ENCODE measurements around the gene SLC18B1. TPM values are rescaled to one million over a fixed set of nuclear protein-coding genes. Genes with fewer than 3 reads are reported as not detected.

The SLC18B1 gene
- total and polyA plus RNA-seq, 2 of the 13 experiments (the other 11 are each of a cell fraction or from before 2014, with no cell fraction given), result 11.4 to 13.8 TPM

DNA sequence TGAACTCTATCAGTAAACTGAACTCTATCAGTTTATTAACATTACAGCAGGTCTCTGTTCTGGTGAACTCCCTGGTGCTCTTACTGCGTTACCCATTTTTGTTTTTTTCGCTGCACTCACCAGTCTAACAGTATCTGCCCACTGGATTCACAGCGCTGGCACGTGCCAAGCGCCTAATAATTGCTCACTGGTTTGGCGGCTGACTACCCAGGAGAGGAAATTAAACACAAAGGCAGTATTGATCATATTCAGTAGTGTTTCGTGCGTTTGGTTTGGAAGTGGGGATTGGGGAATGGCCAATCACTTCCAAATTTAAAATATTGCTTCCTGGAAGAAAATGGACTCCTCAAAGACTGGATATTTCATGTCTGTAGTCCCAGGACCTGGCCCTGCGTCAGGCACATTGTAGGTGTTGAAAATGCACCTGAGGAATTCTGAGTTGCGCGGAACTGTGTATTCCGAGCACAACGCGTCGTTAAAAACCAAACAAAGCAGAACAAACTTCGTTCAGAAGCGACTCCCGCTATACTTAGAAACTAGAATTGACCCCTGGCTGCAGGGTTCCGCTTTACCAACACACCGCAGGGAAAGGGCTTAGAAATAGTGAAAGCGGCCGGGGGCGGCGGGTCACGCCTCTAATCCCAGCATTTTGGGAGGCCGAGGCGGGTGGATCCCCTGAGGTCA lies 14.9 kb upstream of the SLC18B1 start (continued):
- TF ChIP-seq NFE2L2 (IDR thresholded peaks at IDR 0.05; ENCODE audit: low read length) (no peak), HIVEP1 (CRISPR knock-in tag; IDR thresholded peaks at IDR 0.05) (no peak), FIP1L1 (IDR thresholded peaks at IDR 0.05; ENCODE audit: borderline replicate concordance, insufficient read depth, low read depth, low read length) (no peak), ZNF614 (CRISPR knock-in tag; IDR thresholded peaks at IDR 0.05; ENCODE audit: borderline replicate concordance) (peak; percentile 29; the same call in 1 of the 2 replicates), TOE1 (CRISPR knock-in tag; IDR thresholded peaks at IDR 0.05) (no peak), FOSL1 (CRISPR knock-in tag; IDR thresholded peaks at IDR 0.05; ENCODE audit: borderline replicate concordance) (no peak), NR3C1 (CRISPR knock-in tag; IDR thresholded peaks at IDR 0.05) (no peak), ZNF124 (CRISPR knock-in tag; IDR thresholded peaks at IDR 0.05) (no peak), TSC22D2 (CRISPR knock-in tag; IDR thresholded peaks at IDR 0.05; ENCODE audit: borderline replicate concordance) (0 out of 2 replicates have a peak, but pooled peaks have one; percentile 58), CSRNP2 (CRISPR knock-in tag; conservative IDR thresholded peaks at IDR 0.05; ENCODE audit: low read depth) (no peak), ZNF432 (CRISPR knock-in tag; IDR thresholded peaks at IDR 0.05; ENCODE audit: borderline replicate concordance) (no peak), SNRNP70 (IDR thresholded peaks at IDR 0.05; ENCODE audit: low read depth, low read length) (no peak), SMAD9 (CRISPR knock-in tag; IDR thresholded peaks at IDR 0.05) (no peak; the same call in 1 of the 2 replicates), ZNF253 (CRISPR knock-in tag; IDR thresholded peaks at IDR 0.05; ENCODE audit: borderline replicate concordance) (no peak), ZNF317 (CRISPR knock-in tag; IDR thresholded peaks at IDR 0.05) (peak; percentile 52; the same call in 1 of the 2 replicates), ZNF709 (CRISPR knock-in tag; IDR thresholded peaks at IDR 0.05) (no peak), RCOR2 (CRISPR knock-in tag; IDR thresholded peaks at IDR 0.05) (no peak), FOSL2 (CRISPR knock-in tag; IDR thresholded peaks at IDR 0.05) (no peak), ELK4 (CRISPR knock-in tag; IDR thresholded peaks at IDR 0.05; ENCODE audit: borderline replicate concordance) (no peak), MAFG (CRISPR knock-in tag; IDR thresholded peaks at IDR 0.05) (no peak), FOXO1 (CRISPR knock-in tag; IDR thresholded peaks at IDR 0.05) (no peak), NFATC3 (CRISPR knock-in tag; IDR thresholded peaks at IDR 0.05) (no peak), TCF12 (IDR thresholded peaks at IDR 0.05) (no peak), TCF12 (CRISPR knock-in tag; IDR thresholded peaks at IDR 0.05) (no peak), ZBTB42 (CRISPR knock-in tag; IDR thresholded peaks at IDR 0.05) (no peak)
- TF ChIP-seq, protein P1, sequence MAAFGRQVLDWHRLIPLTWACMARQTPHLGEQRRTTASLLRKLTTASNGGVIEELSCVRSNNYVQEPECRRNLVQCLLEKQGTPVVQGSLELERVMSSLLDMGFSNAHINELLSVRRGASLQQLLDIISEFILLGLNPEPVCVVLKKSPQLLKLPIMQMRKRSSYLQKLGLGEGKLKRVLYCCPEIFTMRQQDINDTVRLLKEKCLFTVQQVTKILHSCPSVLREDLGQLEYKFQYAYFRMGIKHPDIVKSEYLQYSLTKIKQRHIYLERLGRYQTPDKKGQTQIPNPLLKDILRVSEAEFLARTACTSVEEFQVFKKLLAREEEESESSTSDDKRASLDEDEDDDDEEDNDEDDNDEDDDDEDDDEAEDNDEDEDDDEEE (CRISPR knock-in tag; IDR thresholded peaks at IDR 0.05), result no peak
- TF ChIP-seq, protein P2, sequence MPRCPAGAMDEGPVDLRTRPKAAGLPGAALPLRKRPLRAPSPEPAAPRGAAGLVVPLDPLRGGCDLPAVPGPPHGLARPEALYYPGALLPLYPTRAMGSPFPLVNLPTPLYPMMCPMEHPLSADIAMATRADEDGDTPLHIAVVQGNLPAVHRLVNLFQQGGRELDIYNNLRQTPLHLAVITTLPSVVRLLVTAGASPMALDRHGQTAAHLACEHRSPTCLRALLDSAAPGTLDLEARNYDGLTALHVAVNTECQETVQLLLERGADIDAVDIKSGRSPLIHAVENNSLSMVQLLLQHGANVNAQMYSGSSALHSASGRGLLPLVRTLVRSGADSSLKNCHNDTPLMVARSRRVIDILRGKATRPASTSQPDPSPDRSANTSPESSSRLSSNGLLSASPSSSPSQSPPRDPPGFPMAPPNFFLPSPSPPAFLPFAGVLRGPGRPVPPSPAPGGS (CRISPR knock-in tag; IDR thresholded peaks at IDR 0.05), result no peak; the same call in none of the 2 replicates

Measured in HepG2 (cell line).